H54 (cell line): ENCODE measurements around the gene KIF16B.

ENCODE experiments used
- DNase-seq: peaks from one replicate; pipeline ENCODE4 v3.0.0; 2011; ENCODE audit warnings: low spot score, mixed read lengths; ENCODE audit not compliant: insufficient read length
- FAIRE-seq: peaks from 3 replicates; lab custom pipeline; 2011; peaks lifted over from hg19 to GRCh38; lab: Jason Lieb, UNC
- POLR2A ChIP-seq: IDR thresholded peaks from 2 replicates; pipeline ENCODE4 v1.6.1; 2011; ENCODE audit warnings: low read depth, mild to moderate bottlenecking, low read length

Gene KIF16B

GRCh38 chr20:16515046-16515445 is 58.2 kb downstream of the KIF16B start:
- FAIRE-seq (no peak), DNase-seq (no peak)
- no peak for TF ChIP-seq POLR2A

- DNase-seq, result no peak
- TF ChIP-seq POLR2A, result no peak
- no peak for FAIRE-seq
Observed at GRCh38 chr20:16514140-16514539, 59.1 kb downstream of the KIF16B start.

- no peak for DNase-seq
- no peak for FAIRE-seq
- no peak for TF ChIP-seq POLR2A
Observed at GRCh38 chr20:16505894-16506293, 67.4 kb downstream of the KIF16B start.

- FAIRE-seq (no peak), DNase-seq (no peak)
- no peak for TF ChIP-seq POLR2A
Observed at GRCh38 chr20:16501301-16501700, 71.9 kb downstream of the KIF16B start.

GRCh38 chr20:16500197-16500596 is 73.1 kb downstream of the KIF16B start:
- FAIRE-seq (no peak), DNase-seq (no peak)
- no peak for TF ChIP-seq POLR2A

GRCh38 chr20:16498526-16499253 is 74.6 kb downstream of the KIF16B start:
- TF ChIP-seq POLR2A, result no peak
- no peak for FAIRE-seq
- DNase-seq, result no peak

- DNase-seq (no peak), FAIRE-seq (no peak)
- TF ChIP-seq POLR2A, result no peak
Observed at GRCh38 chr20:16497896-16498295, 75.4 kb downstream of the KIF16B start.

- TF ChIP-seq POLR2A, result no peak
- DNase-seq (no peak), FAIRE-seq (no peak)
Observed at GRCh38 chr20:16493486-16493885, 79.8 kb downstream of the KIF16B start.

- no peak for TF ChIP-seq POLR2A
Observed at GRCh38 chr20:16491294-16491905, 81.8 kb downstream of the KIF16B start.

GRCh38 chr20:16490696-16491095 is 82.6 kb downstream of the KIF16B start:
- DNase-seq (no peak), FAIRE-seq (no peak)

More at GRCh38 chr20:16491294-16491905, 81.8 kb downstream of the KIF16B start:
- FAIRE-seq (no peak), DNase-seq (no peak)

GRCh38 chr20:16488616-16489015 is 84.6 kb downstream of the KIF16B start:
- DNase-seq (no peak), FAIRE-seq (no peak)
- no peak for TF ChIP-seq POLR2A

More at GRCh38 chr20:16490696-16491095, 82.6 kb downstream of the KIF16B start:
- no peak for TF ChIP-seq POLR2A

GRCh38 chr20:16488086-16488485 is 85.2 kb downstream of the KIF16B start:
- FAIRE-seq (no peak), DNase-seq (no peak)
- no peak for TF ChIP-seq POLR2A

GRCh38 chr20:16486532-16486931 is 86.7 kb downstream of the KIF16B start:
- TF ChIP-seq POLR2A, result no peak
- DNase-seq (no peak), FAIRE-seq (no peak)

GRCh38 chr20:16485401-16485800 is 87.8 kb downstream of the KIF16B start:
- no peak for TF ChIP-seq POLR2A
- FAIRE-seq (no peak), DNase-seq (no peak)

- DNase-seq, result no peak
- FAIRE-seq, result no peak
Observed at GRCh38 chr20:16483024-16483423, 90.2 kb downstream of the KIF16B start.

More at GRCh38 chr20:16483024-16483423, 90.2 kb downstream of the KIF16B start:
- no peak for TF ChIP-seq POLR2A
